ENCODE measurements around the gene ETV6.
A peak's percentile ranks its signal among the peaks of the same experiment; 100 is the strongest.
"Not testable (repeated sequence)": the region's sequence is repeated elsewhere in the genome, so short reads cannot be mapped to it uniquely, and the experiment has no call there.

Gene ETV6

DNA sequence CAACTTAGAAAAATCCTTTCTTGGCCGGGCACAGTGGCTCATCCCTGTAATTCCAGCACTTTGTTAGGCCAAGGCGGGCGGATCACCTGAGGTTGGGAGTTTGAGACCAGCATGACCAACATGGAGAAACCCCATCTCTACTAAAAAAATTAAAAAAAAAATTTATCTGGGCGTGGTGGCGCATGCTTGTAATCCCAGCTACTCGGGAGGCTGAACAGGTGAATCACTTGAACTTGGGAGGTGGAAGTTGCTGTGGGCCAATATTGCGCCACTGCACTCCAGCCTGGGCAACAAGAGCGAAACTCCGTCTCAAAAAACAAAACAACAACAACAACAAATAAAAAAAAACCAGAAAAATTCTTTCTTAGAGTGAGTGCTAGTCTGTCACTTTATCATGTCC is 17.6 kb upstream of the ETV6 start:
- H3K36me3 Mint-ChIP-seq (ENCODE audit: low read depth); H3K4me1 Mint-ChIP-seq (ENCODE audit: low read depth); H3K27ac Mint-ChIP-seq; H3K9me3 Mint-ChIP-seq; H3K4me3 Mint-ChIP-seq; H3K27me3 Mint-ChIP-seq: not testable (repeated sequence)

DNA sequence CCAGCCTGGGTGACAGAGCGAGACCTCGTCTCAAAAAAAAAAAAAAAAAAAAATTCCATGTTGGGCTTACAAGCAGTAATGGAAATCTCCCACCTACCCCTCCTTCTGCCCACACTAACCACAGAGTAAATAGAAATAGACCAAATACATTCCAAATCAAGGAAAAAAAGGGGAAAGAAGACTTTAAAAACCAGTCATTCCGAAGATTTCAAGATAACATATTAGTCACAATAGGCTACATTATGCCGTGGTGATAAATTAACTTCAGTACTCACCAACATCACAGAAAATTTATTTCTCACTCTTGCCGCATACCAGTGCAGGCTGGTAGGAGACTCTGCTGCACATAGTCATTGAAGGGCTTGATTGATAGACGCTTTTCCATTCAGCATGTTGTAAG is 15.5 kb upstream of the ETV6 start:
- Mint-ChIP-seq H3K4me1 (ENCODE audit: low read depth) (no peaks in the 10 kb centered on the region), H3K27me3 (no peaks in the 10 kb centered on the region), H3K27ac (no peak overlapping the region), H3K9me3 (peaks cover 5% of the 10 kb centered on the region), H3K4me3 (no peak overlapping the region), H3K36me3 (ENCODE audit: low read depth) (no peaks in the 10 kb centered on the region)

DNA sequence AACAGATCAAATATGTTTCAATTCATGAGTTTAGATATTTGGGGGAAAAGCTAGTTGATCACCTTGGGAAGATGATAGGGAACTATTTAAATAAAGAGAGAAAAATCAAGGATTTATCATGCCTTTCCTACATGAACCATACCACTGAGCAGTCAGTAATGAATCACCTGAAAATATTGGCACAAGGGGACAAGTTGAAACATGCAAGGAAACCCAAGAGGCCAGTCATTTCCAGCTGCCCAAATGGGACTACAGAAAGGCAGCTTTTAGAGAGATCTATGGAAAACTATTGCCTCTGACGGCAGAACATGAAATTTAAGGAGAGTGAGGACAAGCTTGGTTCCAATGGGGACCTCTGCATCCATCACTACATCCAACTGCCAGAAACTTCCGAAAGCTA is 14.1 kb upstream of the ETV6 start:
- Mint-ChIP-seq H3K9me3 (peaks cover 5% of the 10 kb centered on the region), H3K4me3 (no peak overlapping the region), H3K27me3 (no peaks in the 10 kb centered on the region), H3K36me3 (ENCODE audit: low read depth) (no peaks in the 10 kb centered on the region), H3K4me1 (ENCODE audit: low read depth) (no peaks in the 10 kb centered on the region), H3K27ac (no peak overlapping the region)

DNA sequence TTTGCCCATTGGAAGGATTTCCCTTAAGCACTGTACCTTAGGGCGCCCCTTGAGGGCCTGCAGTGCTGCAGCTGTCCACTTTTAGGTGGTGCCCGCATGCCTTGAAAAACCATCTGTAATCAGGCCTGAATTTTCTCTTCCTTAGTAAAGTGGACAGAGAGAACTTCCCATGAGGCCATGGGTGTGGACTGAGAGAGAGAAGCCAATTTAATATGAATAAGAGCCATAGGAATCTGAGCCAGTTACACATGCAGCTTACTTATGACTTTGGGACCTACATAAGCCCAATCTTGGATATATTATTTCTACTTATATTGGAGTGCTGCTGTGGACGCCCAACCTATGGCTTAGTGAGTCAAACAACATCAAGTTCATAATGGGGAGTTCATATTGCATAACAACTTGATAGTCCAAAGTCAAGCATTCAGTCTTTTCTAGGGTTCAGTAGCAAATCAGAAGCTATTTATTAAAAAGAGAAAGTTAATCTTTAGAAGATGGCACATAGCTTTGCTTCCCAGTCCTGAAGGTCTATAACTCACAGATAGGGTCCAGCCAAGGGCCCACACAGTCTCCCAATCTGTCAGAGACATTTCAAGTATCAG is 11.1 kb upstream of the ETV6 start:
- peaks cover 5% of the 10 kb centered on the region for H3K9me3 Mint-ChIP-seq
- no peak overlapping the region for H3K4me3 Mint-ChIP-seq
- H3K27ac Mint-ChIP-seq: no peak overlapping the region
- H3K27me3 Mint-ChIP-seq: peaks cover 3% of the 10 kb centered on the region
- no peaks in the 10 kb centered on the region for H3K36me3 Mint-ChIP-seq (ENCODE audit: low read depth)
- H3K4me1 Mint-ChIP-seq (ENCODE audit: low read depth): peaks cover 5% of the 10 kb centered on the region

DNA sequence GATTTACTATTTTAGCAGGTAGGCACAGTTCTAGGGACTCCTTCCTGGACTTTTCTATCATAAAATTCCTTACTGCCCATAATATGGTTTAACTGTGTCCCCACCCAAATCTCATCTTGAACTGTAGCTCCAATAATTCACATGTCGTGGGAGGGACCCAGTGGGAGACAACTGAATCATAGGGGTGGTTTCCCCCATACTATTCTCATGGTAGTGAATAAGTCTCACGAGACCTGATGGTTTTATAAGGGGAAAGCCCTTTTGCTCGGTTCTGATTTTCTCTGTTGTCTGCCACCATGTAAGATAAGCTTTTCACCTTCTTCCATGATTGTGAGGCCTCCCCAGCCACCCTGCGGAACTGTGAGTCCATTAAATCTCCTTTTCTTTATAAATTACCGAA is 10.0 kb upstream of the ETV6 start:
- H3K36me3 Mint-ChIP-seq (ENCODE audit: low read depth): no peaks in the 10 kb centered on the region
- peaks cover 5% of the 10 kb centered on the region for H3K4me1 Mint-ChIP-seq (ENCODE audit: low read depth)
- H3K9me3 Mint-ChIP-seq: peaks cover 5% of the 10 kb centered on the region
- no peak overlapping the region for H3K27ac Mint-ChIP-seq
- H3K4me3 Mint-ChIP-seq: no peak overlapping the region
- H3K27me3 Mint-ChIP-seq: peaks cover 3% of the 10 kb centered on the region

DNA sequence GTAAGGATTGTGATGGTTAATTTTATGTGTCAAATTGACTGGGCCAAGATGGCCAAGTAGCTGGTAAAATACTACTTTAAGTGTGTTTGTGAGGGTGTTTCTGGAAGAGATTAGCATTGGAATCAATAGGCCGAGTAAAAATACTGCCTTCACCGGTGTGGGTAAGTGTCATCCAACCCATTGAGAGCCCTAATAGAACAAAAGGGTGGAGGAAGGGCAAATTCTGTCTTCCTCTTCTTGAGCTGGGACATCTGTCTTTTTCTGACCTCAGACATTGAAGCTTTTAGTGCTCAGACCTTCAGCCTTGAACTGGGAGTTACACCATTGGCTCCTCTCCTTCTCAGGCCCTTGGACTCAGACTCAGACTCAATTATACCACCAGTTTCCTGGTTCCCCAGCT is 8.0 kb upstream of the ETV6 start:
- H3K4me1 Mint-ChIP-seq (ENCODE audit: low read depth): peaks cover 5% of the 10 kb centered on the region
- peaks cover 3% of the 10 kb centered on the region for H3K27me3 Mint-ChIP-seq
- no peak overlapping the region for H3K27ac Mint-ChIP-seq
- H3K36me3 Mint-ChIP-seq (ENCODE audit: low read depth): no peaks in the 10 kb centered on the region
- no peaks in the 10 kb centered on the region for H3K9me3 Mint-ChIP-seq
- no peak overlapping the region for H3K4me3 Mint-ChIP-seq

DNA sequence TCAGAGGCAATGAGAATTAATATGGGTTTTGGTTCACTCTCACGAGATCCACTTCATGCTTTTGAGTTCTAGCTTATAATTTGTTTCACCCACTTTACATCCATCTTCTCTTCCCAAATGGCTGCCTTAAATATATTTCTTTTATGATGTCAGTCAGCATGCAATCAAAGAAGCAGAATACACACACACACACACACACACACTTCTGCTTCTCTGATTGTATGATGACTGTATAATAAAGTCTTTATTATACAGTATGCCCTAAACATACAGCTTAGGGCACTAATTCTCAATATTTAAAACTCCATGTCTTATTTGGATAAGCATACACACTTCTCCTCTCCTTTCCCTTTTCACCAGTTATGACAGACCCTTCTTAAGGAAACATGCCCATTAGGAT is 6.7 kb upstream of the ETV6 start:
- Mint-ChIP-seq H3K27ac (no peak overlapping the region), H3K27me3 (peaks cover 9% of the 10 kb centered on the region), H3K4me3 (no peak overlapping the region), H3K36me3 (ENCODE audit: low read depth) (no peaks in the 10 kb centered on the region), H3K9me3 (no peaks in the 10 kb centered on the region), H3K4me1 (ENCODE audit: low read depth) (peaks cover 6% of the 10 kb centered on the region)

DNA sequence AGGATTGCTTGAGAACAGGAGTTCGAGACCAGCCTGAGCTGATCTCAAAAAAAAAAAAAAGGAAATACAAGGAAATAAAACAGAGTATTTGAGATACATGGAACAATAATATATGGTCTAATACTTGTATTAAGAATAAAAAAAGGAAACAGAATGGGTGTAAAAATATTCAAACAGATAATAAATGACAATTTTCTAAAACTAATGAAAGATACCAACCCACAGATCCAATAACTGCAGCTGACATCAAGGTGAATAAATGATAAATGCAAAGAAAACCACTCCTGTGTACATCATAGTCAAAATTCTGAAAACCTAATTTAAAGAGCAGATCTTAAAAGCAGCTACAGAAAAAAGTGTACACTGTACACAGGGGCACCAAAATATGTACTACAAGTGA is 4.1 kb upstream of the ETV6 start:
- Mint-ChIP-seq H3K27ac (no peak overlapping the region), H3K4me3 (no peak overlapping the region), H3K36me3 (ENCODE audit: low read depth) (no peaks in the 10 kb centered on the region), H3K27me3 (peaks cover 9% of the 10 kb centered on the region), H3K9me3 (no peaks in the 10 kb centered on the region), H3K4me1 (ENCODE audit: low read depth) (peaks cover 10% of the 10 kb centered on the region)

DNA sequence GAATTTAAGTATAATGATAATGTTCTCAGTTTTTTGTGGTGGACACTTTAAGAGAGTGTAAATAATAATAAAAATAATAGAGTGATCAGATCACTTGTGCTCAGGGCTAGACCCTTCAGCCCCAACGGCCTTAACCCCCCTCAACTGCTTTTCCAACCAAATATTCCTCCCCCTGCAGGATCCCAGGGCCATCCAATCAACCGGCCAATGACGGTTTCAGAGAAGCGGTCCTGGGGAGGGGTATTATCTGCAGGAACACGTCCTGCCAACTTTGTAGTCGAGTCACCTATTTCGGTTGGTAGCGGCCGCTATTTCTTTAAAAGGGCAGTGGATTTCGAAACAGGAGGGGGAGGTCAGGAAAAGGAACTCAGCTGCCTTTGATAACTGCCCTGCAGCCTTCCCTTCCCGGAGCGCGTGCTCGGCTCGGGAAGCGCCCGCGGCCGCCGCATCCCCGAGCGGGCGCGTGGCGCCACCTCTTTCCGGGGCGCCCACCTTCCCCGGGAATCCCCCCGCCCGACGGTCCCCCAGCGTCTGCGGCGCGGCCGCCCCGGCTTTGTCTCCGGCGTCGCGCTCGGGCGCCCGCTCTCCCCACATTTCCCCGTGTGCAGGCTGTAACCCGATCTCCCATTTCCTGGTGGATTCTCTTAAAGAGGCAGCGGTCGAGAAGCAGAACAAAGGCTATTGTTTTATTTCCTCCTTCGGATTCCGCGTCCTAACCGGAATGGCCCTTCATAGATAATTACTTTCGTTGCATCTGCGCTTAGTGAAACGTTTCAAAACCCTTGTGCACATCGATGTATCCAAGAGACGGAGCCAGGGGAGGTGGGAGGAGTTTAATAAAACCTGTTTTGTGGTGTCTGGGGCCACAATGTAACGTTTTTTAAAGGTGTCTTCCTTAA is 711 bp upstream of the ETV6 start:
- Mint-ChIP-seq H3K9me3 (no peaks in the 10 kb centered on the region), H3K4me1 (ENCODE audit: low read depth) (peaks cover 32% of the 10 kb centered on the region), H3K27me3 (peaks cover 6% of the 10 kb centered on the region), H3K4me3 (peak overlapping the region; percentile 86), H3K27ac (peak overlapping the region; percentile 98), H3K36me3 (ENCODE audit: low read depth) (no peaks in the 10 kb centered on the region)

DNA sequence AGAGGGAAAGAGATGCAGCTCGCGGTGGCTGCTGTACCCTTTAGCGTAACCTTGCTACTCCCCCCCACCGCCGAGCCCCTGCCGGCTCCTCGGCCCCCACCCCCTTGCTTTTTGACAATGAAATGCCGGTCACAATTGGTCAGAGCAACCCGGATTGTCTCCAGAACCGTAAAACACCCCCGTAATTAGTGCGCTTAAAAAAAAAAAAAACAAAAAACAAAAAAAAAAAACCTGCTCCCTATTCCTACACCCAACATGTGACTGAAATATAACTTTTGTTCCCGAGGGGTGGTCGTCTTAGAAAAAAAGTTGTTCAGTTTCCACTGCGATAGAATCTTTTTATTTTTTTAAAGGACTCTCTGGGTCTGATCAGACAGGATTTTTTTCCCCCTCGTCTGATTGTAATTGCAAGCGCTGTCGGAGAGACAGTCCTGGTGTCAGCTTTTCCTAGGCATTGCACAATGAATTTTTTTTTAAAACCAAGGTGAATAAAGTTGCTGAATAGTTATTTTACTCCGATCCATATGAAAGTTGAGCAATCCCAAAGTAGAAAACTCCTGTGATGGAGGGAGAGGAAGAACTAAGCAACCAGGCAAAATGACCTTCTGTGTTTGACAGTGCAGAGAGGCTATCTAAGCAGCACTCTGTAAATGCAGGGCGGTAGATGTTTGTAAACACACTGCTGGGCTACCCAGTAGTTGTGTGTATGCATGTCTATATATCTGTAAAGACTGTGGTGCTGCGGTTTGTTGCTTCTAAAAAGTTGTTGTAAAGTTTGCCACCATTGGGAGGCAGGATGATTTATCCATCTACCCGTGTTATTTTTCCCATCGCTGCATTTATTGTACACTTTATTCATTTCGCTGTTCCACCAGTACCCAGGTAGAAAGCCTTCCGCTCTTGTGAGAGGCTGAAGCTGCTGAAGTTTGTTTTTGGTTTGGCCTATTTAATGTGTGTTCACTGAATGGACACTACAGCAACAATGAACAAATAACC is 1.1 kb downstream of the ETV6 start:
- Mint-ChIP-seq H3K4me1 (ENCODE audit: low read depth) (peaks cover 50% of the 10 kb centered on the region), H3K36me3 (ENCODE audit: low read depth) (no peaks in the 10 kb centered on the region), H3K4me3 (peak overlapping the region; percentile 86), H3K27me3 (peaks cover 6% of the 10 kb centered on the region), H3K27ac (peak overlapping the region; percentile 95), H3K9me3 (no peaks in the 10 kb centered on the region)

DNA sequence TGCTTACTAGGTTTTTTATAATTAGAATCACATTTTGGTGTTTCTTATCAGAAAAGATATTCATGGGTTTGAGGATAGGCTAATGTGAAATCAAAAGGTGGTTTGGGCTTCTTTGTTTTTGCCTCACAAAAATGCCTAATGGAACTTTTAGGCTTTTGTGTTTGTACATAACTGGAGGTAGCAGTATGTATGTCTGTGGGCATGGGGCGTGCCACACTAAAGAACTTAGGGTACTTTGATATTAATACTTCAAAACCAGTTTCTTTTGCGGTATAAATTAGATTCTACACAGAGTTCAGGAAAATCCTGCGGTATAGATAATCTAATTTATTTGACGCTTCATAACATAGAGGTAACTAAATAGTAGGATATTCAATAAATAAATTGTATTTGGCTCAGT is 1.9 kb downstream of the ETV6 start:
- Mint-ChIP-seq H3K36me3 (ENCODE audit: low read depth) (no peaks in the 10 kb centered on the region), H3K27me3 (peaks cover 6% of the 10 kb centered on the region), H3K9me3 (no peaks in the 10 kb centered on the region), H3K27ac (peak overlapping the region; percentile 95), H3K4me1 (ENCODE audit: low read depth) (peaks cover 58% of the 10 kb centered on the region), H3K4me3 (peak overlapping the region; percentile 86)

DNA sequence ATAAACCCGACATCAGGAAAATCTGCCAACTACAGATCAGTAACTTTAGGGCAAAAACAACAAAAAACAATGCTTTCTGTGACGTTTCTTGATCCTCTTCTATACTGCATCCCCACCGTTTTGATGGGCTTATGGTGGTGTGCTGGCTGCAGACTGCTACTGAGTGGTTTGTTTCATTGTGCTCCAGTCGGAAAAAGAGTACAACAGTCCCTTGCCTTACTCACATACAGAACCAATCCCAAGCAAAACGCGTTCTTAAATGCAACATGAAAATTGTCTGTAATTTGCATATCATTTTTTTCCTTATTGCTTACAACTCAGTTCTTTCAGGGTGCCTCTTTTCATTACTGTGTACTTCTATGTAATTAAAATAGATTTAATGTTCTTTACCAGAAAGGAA is 2.3 kb downstream of the ETV6 start:
- peak overlapping the region; percentile 86 for H3K4me3 Mint-ChIP-seq
- peaks cover 5% of the 10 kb centered on the region for H3K27me3 Mint-ChIP-seq
- H3K36me3 Mint-ChIP-seq (ENCODE audit: low read depth): peaks cover 3% of the 10 kb centered on the region
- peak overlapping the region; percentile 92 for H3K27ac Mint-ChIP-seq
- peaks cover 62% of the 10 kb centered on the region for H3K4me1 Mint-ChIP-seq (ENCODE audit: low read depth)
- no peaks in the 10 kb centered on the region for H3K9me3 Mint-ChIP-seq

DNA sequence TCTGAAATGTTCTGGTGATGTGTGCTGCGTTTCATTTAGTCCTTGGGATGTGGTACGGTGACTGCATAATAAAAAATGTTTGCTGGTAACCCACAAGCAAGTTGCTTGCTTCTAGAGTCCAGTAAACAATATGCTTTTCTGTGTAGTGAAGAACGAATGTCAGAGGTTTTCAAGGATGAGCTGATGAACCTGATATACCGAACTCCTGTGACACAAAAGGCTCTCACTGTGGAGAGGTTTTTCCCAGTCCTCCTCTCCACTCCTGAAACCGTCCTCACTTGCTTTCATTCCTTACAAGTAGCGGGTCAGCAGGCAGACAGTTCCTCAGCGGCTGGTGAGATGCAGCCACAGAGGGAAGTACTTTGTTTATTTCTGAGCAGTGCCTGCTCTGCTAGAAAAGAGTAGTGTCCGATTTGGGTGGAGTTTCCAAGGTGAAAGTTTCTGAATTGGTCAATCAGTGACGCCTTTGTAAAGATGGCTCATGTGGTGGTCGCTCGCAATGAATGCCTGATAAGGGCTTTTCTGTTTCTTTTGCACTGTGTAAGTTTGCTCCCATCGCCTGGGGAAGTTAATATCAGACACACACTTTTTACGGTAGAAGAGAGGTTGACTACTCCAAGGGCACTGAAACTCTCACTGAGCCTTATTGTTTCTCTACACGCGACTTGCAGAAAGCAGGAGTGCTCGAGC is 3.0 kb downstream of the ETV6 start:
- Mint-ChIP-seq H3K9me3 (no peaks in the 10 kb centered on the region), H3K27me3 (no peaks in the 10 kb centered on the region), H3K36me3 (ENCODE audit: low read depth) (peaks cover 5% of the 10 kb centered on the region), H3K27ac (peak overlapping the region; percentile 92), H3K4me1 (ENCODE audit: low read depth) (peaks cover 69% of the 10 kb centered on the region), H3K4me3 (peak overlapping the region; percentile 86)

DNA sequence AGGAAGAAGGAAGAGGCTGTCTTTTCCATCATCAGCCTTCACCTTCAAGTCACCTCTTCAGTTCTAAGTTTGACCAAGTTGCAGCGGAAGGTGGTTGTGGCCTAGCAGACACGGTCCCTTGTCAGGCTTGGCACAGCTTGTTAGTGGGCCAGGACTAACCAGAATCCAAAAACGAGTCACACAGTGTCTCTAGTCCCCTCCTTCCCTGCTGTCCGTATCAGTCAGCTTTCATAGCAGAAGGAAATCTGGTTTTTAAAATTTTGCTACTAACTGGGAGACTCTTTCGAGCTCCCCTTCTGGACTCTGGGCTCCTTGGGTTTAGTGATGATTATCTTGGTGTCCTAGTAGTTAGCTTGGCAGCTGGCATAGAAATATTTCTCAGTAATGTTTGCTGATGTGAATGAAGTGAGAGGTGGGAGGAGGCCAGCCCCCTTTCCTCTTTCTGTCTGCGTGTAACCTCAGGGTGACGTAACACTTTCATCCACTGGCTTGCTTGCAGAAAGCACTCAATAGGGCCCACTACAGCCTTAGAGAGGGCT is 3.8 kb downstream of the ETV6 start:
- Mint-ChIP-seq H3K9me3 (no peaks in the 10 kb centered on the region), H3K36me3 (ENCODE audit: low read depth) (peaks cover 9% of the 10 kb centered on the region), H3K4me3 (peak overlapping the region; percentile 86), H3K27me3 (no peaks in the 10 kb centered on the region), H3K27ac (peak overlapping the region; percentile 92), H3K4me1 (ENCODE audit: low read depth) (peaks cover 70% of the 10 kb centered on the region)
